K562 (cell line): ENCODE data around the gene UBXN10. TPM values are rescaled to one million over a fixed set of nuclear protein-coding genes. Genes with fewer than 3 reads are reported as not detected.
A peak's percentile ranks its signal among the peaks of the same experiment; 100 is the strongest.

Experiments used
- E4F1 ChIP-seq: fragments of 250-450 bp; sonication (Bioruptor Pico); IDR thresholded peaks from 2 replicates; pipeline ENCODE4 v1.5.0; 2021; ENCODE audit warnings: mild to moderate bottlenecking, borderline replicate concordance
- FIP1L1 ChIP-seq: fragments of 200-400 bp; formaldehyde crosslinking; IDR thresholded peaks from 2 replicates; pipeline ENCODE4 v1.6.1; 2018; ENCODE audit warnings: mild to moderate bottlenecking, low read depth, low read length; ENCODE audit not compliant: poor library complexity, severe bottlenecking
- GTF3C2 ChIP-seq: IDR thresholded peaks from 3 replicates; pipeline ENCODE4 v1.6.1; 2011; ENCODE audit warnings: borderline replicate concordance, mild to moderate bottlenecking, moderate library complexity; ENCODE audit not compliant: insufficient read length; ENCODE audit errors: extremely low read depth
- MCM3 ChIP-seq: fragments of 450-650 bp; IDR thresholded peaks from 2 replicates; pipeline ENCODE4 v1.6.1; 2016
- MTF1 ChIP-seq: fragments of 250-450 bp; sonication (Bioruptor Pico); IDR thresholded peaks from 2 replicates; pipeline ENCODE4 v1.9.0; 2021; ENCODE audit warnings: moderate library complexity, mild to moderate bottlenecking, inconsistent platforms, borderline replicate concordance
- NBN ChIP-seq: fragments of 450-650 bp; IDR thresholded peaks from 2 replicates; pipeline ENCODE4 v1.6.1; 2016; ENCODE audit warnings: low read depth, mild to moderate bottlenecking
- POLR2A ChIP-seq: fragments of 450-650 bp; conservative IDR thresholded peaks from 2 replicates; pipeline ENCODE4 v1.6.1; 2016
- SMARCA5 ChIP-seq: fragments of 450-650 bp; IDR thresholded peaks from 2 replicates; pipeline ENCODE4 v1.6.1; 2016
- SMARCB1 ChIP-seq: IDR thresholded peaks from 2 replicates; pipeline ENCODE4 v1.6.1; 2011; ENCODE audit warnings: improper control_type of control experiment, low read depth; ENCODE audit not compliant: insufficient read length
- TCF7L2 ChIP-seq: fragments of 150-350 bp; IDR thresholded peaks from 2 replicates; pipeline ENCODE4 v1.6.1; 2016; ENCODE audit warnings: low read depth, mild to moderate bottlenecking, low read length, moderate library complexity
- TEAD1 ChIP-seq, 2 experiments: fragments of 450-650 bp in 1 of 2; sonication (generic) in 1 of 2; formaldehyde crosslinking; IDR thresholded peaks; 2 replicates each; pipeline versions ENCODE4 v1.4.0 to v1.8.0; 2020 to 2022; ENCODE audit warnings: mild to moderate bottlenecking in 2 of 2, missing genetic modification reagents in 1 of 2
- ZBTB1 ChIP-seq: sonication (generic); formaldehyde crosslinking; IDR thresholded peaks from 2 replicates; pipeline ENCODE4 v1.8.1; 2023; ENCODE audit warnings: missing genetic modification reagents, low read depth, mild to moderate bottlenecking, borderline replicate concordance
- ZBTB33 ChIP-seq: sonication (generic); formaldehyde crosslinking; IDR thresholded peaks from 2 replicates; pipeline ENCODE4 v1.8.1; 2023; ENCODE audit warnings: mild to moderate bottlenecking, missing genetic modification reagents
- ZNF561 ChIP-seq: fragments of 450-650 bp; formaldehyde crosslinking; conservative IDR thresholded peaks from 2 replicates; pipeline ENCODE4 v1.4.0; 2020; ENCODE audit warnings: mild to moderate bottlenecking, moderate library complexity
- polyA plus RNA-seq, 8 experiments: library from polyadenylated mRNA; depleted of rRNA in 4 of 8; stranded (reverse) in 5 of 8; unstranded in 3 of 8; fragments of >200 nt; fragmentation: Nextera tagmentation in 2 of 8; fragmentation: Illumina TruSeq in 1 of 8; extraction: Ambion mirVana in 2 of 8; extraction: Trizol in 1 of 8; gene quantifications; 2 replicates each; pipeline versions ENCODE4 v1.2.1 to v1.2.3, GENCODE V29; 2011 to 2014; ENCODE audit warnings: inconsistent platforms in 1 of 8, missing spikeins in 1 of 8
- total RNA-seq, 7 experiments: library from RNA; depleted of rRNA in 6 of 7; stranded (reverse); fragments of >200 nt in 6 of 7; fragmentation: Illumina TruSeq in 2 of 7; extraction: Trizol in 2 of 7; gene quantifications; 2 replicates each; pipeline versions ENCODE4 v1.2.1 to v1.2.3, GENCODE V29; 2011 to 2021; ENCODE audit warnings: low replicate concordance in 1 of 7

Gene UBXN10
- total and polyA plus RNA-seq, 9 of the 15 experiments (the other 6 are each of a cell fraction or from before 2014, with no cell fraction given): 10.7 to 17.7 (median 13.6) TPM

GRCh38 chr1:20198918-20199317, 13.0 kb downstream of the UBXN10 start (continued):
- TF ChIP-seq ZBTB33 (CRISPR knock-in tag): no peak
- TF ChIP-seq ZNF561 (CRISPR knock-in tag): no peak
- TF ChIP-seq NBN: no peak; the same call in 1 of the 2 replicates
- peak in 1 of 2 experiments; percentile 54; a peak in 1 of 4 replicates for TF ChIP-seq TEAD1 (CRISPR knock-in tag; IDR thresholded peaks at IDR 0.05)
- TF ChIP-seq SMARCB1: no peak
- TF ChIP-seq POLR2A: no peak
- TF ChIP-seq SMARCA5: no peak
- TF ChIP-seq TCF7L2: no peak
- no peak for TF ChIP-seq MTF1 (CRISPR knock-in tag)
- no peak for TF ChIP-seq GTF3C2
- no peak for TF ChIP-seq MCM3
- TF ChIP-seq E4F1: no peak
- TF ChIP-seq ZBTB1 (CRISPR knock-in tag): no peak
- TF ChIP-seq FIP1L1: no peak
